GM12873 (cell line): ENCODE data around the gene PRKG1.

Source experiments
- TF ChIP-seq, protein P1 (sequence below): IDR thresholded peaks from 2 replicates; pipeline ENCODE4 v1.5.1; 2012; ENCODE audit warnings: low read depth, mild to moderate bottlenecking, moderate library complexity, low read length, control low read depth; ENCODE audit not compliant: insufficient read depth; ENCODE audit errors: missing control alignments

Gene PRKG1

DNA sequence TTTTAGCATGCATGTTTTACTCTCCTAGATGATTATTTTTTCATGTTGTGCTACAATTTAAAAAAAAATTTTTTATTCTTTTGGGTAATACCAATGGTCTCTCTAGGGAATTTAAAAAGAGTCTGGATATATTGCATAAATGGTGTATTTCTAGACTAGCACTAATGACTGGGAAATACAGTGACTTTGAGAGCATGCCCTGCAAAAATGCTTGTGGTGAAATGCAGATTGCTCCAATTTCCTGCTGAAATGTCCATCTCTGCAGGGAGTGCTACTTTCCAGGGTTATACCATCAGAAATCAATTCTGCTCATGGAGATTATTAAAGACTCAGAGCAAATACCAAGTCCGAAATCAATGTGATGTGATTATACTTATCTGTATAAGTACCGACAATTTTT is 186.1 kb downstream of the PRKG1 start:
- TF ChIP-seq, protein P1, sequence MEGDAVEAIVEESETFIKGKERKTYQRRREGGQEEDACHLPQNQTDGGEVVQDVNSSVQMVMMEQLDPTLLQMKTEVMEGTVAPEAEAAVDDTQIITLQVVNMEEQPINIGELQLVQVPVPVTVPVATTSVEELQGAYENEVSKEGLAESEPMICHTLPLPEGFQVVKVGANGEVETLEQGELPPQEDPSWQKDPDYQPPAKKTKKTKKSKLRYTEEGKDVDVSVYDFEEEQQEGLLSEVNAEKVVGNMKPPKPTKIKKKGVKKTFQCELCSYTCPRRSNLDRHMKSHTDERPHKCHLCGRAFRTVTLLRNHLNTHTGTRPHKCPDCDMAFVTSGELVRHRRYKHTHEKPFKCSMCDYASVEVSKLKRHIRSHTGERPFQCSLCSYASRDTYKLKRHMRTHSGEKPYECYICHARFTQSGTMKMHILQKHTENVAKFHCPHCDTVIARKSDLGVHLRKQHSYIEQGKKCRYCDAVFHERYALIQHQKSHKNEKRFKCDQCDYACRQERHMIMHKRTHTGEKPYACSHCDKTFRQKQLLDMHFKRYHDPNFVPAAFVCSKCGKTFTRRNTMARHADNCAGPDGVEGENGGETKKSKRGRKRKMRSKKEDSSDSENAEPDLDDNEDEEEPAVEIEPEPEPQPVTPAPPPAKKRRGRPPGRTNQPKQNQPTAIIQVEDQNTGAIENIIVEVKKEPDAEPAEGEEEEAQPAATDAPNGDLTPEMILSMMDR = no peak

DNA sequence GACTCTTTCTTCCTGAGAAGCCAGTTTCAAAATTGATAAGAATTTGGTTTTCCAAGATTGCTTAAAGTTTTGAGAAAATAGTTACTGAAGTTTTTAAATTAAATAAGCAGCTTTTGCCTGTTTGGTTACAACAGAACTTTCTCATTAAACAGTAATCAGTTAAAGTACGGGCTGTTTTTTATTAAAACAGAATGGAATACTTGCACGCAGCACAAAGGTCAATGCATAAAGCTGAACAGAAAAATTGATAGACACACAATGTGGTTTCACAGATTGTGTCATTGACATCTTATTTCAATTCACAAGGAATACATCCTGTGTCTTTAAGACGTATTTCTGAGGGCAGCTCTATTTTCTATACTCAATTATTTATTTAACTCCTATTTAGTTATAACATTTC is 192.2 kb downstream of the PRKG1 start:
- TF ChIP-seq, protein P1 = no peak

GRCh38 chr10:51269821-51270220 is 195.5 kb downstream of the PRKG1 start:
- TF ChIP-seq, protein P1 = no peak

- TF ChIP-seq, protein P1 = no peak
Observed at GRCh38 chr10:51270936-51271530, 196.7 kb downstream of the PRKG1 start.

DNA sequence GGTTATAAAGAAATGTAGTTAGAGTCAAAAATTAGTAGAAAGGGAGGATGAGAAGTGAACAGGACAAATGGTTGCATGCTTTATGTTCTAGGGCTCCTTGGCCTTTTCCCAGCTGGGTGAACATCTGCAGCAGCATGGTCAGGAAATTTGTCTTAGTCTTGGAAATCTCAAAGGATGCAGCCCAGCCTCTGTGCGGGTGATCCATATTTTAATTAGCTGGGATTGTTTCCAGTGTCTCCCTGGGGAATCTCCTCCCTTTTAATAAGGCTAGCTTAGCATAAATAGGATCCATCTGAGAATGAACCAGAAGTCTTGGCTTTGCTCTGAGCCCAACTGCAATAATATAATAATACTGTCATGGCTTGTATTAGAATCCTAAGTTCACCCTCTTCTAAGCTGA is 198.3 kb downstream of the PRKG1 start:
- TF ChIP-seq, protein P1 = no peak

DNA sequence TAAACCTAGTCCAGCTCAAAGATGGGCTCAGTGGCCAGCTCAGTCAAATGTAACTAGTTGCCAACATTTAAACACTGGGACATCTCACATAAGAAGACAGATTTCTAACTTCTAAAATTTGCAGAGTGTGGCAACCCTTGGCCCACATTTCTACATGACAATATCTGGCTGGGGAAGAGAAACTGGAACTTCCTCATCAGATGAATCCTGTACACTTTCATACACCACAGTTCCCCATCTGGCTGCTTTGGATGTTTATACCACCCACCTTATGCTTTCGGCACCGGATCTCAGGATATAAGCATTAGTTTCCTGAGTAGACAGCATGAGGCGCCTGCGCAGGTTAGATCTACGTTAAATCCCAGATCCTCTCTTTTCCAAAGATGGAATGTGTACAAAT is 199.3 kb downstream of the PRKG1 start:
- TF ChIP-seq, protein P1 = no peak

- TF ChIP-seq, protein P1 = no peak
Observed at GRCh38 chr10:51285601-51286000, 211.3 kb downstream of the PRKG1 start.
